Jurkat, Clone E6-1 (cell line): ENCODE data around the gene ARHGEF39.

ENCODE experiments used
- DNase-seq: peaks from one replicate; pipeline ENCODE4 v3.0.0-alpha.2; 2011; ENCODE audit warnings: low read depth, low spot score
- H3K4me3 ChIP-seq: 2 replicates; pipeline ENCODE4 v1.5.1; 2011; ENCODE audit warnings: mild to moderate bottlenecking, low read length, control low read depth, moderate library complexity

ARHGEF39 gene

DNA sequence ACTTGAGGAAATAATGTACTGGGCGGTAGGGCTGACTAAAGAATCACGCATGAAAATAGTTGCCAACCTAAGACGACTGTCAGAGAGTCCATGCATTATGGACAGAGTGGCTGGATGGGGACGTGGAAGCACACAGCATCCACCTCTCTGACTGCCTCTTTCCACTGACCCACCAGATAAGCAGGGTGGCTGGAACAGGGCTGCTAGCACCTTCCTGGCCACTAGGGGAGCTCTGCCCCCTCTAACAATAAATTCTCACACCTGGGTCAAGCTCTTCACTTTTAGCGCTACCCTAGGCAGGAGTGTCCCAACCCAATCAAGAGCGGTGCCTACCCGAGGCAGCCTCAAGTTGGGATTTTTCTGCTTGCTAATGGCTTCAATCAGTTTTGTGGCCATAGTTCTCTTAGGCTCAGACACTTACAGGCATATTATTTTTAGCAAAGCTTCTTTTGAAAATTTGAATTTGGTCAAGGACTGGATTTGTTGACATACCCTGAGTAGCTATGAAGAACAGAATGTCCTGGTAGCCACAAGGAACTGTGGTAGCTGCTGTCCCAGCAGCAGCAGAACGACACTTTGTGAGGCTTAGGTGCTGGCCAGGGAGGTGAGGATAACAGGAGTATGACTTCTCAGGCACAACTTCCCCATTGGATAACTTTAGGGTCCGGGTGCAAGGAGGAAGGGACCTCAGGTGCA, 31.7 kb upstream of the ARHGEF39 start:
- H3K4me3 ChIP-seq: no peak overlapping the region
- peak; percentile 20 for DNase-seq

DNA sequence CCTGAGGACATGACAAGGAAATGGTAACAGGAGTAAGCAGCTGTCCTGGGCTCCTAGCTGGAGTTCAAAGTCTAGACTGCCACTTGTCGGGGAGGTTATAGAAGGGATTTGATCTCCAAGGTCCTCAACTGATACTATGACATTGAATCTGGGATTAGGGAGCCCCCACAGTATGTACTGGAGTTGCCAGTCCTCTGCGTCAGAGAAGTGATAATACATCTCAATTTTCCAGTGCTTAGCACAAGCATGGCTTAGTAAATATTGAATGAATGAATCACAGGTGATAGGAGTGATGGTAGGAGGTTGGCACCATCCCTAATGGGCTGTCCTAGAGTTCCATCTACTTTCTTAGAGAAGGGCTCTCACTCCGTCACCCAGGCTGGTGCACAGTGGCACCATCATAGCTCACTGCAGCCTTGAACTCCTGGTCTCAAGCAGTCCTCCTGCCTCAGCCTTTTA, 31.0 kb upstream of the ARHGEF39 start:
- DNase-seq: no peak

DNA sequence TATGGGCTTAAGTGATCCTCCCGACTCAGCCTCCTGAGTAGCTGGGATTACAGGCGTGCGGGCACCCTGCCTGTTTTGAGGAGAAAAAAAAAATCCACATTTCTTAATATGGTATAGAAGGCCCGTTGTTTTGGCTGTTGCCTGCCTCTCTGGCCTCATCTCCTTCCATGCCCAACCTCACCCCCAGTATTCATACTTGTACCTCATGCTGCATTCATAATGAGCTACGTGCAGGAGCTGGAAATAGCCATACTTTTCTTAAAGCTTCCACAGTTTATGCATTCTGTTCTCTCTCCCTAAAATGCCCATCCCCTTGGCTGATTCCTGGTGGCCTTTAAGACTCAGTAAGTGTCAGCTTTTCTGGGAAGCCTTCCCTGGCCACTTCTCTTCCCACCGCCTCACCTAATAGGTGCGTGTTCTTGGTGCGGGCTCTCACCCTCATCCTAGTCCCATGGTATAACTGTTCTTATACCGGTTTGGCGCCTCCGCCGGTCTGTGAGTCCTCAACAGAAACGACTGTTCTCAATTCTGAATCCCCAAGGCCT, 26.8 kb upstream of the ARHGEF39 start:
- no peak for DNase-seq
- no peak overlapping the region for H3K4me3 ChIP-seq

More for the DNA sequence above, 31.0 kb upstream of the ARHGEF39 start:
- H3K4me3 ChIP-seq: no peak overlapping the region

DNA sequence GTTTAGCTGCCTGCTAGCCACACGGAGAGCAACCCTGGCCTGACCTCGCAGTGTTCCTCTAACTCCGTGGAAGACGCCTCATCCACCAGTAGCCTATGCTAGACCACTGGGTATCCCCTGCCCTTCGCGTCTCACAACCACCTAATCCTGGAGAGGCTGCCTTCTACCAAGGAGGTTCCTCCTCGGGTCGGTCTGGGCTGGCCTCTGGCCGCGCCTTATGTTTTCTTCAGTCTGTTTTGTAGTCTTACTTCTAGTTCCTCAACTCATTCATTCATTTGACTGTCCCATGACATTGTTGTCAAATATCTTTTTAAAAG, 26.3 kb upstream of the ARHGEF39 start:
- peak overlapping the region; percentile 68 for H3K4me3 ChIP-seq
- no peak for DNase-seq

GRCh38 chr9:35690614-35691333, 25.8 kb upstream of the ARHGEF39 start:
- peak overlapping the region; percentile 68 for H3K4me3 ChIP-seq
- peak; percentile 45 for DNase-seq

- DNase-seq: no peak
- peak overlapping the region; percentile 68 for H3K4me3 ChIP-seq
These were observed 25.3 kb upstream of the ARHGEF39 start for GRCh38 chr9:35690294-35690613.

GRCh38 chr9:35689542-35690293, 24.7 kb upstream of the ARHGEF39 start, which contains the start of gene TPM2:
Gene TPM2 (minus strand): TSS chr9:35689925. CDS start chr9:35689817, 108 bp downstream.
- peak within 1 kb of the TSS; percentile 68 for H3K4me3 ChIP-seq
- no peak for DNase-seq

GRCh38 chr9:35688558-35689541, 23.9 kb upstream of the ARHGEF39 start:
- no peak overlapping the region for H3K4me3 ChIP-seq
- DNase-seq: no peak

DNA sequence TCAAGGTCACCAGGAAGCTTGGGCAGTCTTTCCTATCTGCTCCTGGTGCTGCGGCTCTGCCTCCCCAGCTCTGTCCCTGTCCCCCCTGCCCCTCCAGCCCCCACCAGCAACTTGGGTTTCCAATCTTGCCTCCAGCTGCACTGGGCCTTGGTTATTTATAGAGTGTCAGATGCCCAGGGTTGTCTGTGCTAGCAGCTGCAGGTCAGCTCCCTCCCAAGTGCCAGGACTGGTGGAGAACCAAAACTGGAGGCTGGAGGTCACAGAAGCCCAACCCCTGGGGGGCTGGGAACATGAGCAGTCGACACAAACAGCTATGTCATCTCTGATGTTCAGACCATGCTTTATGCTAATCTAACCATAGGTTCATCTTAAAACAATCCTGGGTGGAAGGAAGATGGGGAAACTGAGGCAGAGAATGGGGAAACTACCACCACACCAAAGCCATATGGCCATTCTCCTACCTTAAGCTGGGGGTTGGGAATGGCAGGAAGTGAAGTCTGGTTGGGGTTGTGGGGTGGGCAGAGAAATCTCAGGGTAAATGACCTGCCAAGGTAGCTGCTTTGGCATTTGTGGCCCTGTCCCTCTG, 23.1 kb upstream of the ARHGEF39 start:
- H3K4me3 ChIP-seq: no peak overlapping the region
- DNase-seq: no peak

DNA sequence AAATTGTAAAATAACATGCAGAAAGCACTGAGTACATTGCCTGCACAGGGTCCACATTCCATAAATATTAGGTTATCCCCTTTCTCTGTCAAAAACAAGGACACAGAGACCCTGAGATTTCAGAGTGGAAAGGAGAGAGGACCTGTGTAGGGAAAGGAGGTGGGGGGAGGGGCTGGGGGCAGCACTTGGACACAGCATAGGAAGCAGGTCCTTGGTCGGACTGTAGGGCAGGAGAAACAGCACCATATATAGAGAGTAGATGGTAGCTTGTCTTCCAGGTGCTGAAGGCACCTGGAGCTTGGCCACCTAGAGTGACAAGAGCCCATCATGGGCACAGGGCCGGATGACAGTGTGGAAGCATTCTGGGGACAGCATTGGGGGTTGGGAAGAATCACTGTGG, 22.3 kb upstream of the ARHGEF39 start:
- DNase-seq: no peak
- no peak overlapping the region for H3K4me3 ChIP-seq

GRCh38 chr9:35686222-35687203, 21.5 kb upstream of the ARHGEF39 start:
- H3K4me3 ChIP-seq: no peak overlapping the region

DNA sequence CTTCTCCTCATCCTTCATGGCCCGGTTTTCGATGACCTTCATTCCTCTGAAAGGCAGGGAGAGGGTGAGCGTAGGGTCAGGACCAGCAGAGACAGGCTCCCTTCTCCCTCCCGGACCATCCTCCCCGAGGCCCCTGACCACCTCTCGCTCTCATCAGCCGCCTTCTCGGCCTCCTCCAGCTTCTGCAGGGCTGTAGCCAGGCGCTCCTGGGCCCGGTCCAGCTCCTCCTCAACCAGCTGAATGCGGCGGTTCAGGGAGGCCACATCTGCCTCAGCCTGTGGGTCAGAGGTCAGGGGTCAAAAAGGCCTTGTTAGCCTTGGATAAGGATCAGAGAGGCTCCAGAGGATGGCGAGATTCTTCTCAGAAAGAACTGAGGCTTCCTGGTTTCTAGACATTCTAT, 20.5 kb upstream of the ARHGEF39 start:
- DNase-seq: no peak
- H3K4me3 ChIP-seq: no peak overlapping the region

More at GRCh38 chr9:35686222-35687203, 21.5 kb upstream of the ARHGEF39 start:
- no peak for DNase-seq

DNA sequence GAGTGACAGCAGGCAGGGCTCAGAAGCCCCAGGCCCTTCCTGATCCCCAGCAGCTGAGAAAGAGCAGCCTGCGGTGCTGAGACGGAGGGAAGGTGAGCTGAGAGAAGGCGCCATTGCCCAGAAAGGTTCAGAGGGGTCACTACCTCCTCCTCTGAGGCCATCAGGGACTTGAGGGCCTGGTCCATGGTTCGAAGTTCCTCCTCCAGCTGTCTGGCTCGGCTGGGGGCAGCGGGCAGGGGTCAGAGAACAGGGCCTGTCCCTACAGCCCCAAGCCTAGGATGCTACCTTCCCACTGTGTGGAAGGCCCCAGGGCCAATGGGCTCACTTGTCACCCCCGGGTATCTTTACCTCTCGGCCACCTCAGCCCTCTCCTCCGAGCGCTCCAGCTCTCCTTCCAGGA, 19.9 kb upstream of the ARHGEF39 start:
- no peak for DNase-seq
- no peak overlapping the region for H3K4me3 ChIP-seq

GRCh38 chr9:35683323-35683722, 18.3 kb upstream of the ARHGEF39 start:
- no peak overlapping the region for H3K4me3 ChIP-seq
- no peak for DNase-seq

GRCh38 chr9:35682520-35683315, 17.7 kb upstream of the ARHGEF39 start:
- no peak for DNase-seq
- no peak overlapping the region for H3K4me3 ChIP-seq

- no peak for DNase-seq
These were observed 17.1 kb upstream of the ARHGEF39 start for GRCh38 chr9:35682051-35682450.

More at GRCh38 chr9:35682051-35682450, 17.1 kb upstream of the ARHGEF39 start:
- no peak overlapping the region for H3K4me3 ChIP-seq
